ENCODE results near the gene TNFRSF21.
"Not testable (repeated sequence)": the region's sequence is repeated elsewhere in the genome, so short reads cannot be mapped to it uniquely, and the experiment has no call there.

TNFRSF21 gene

DNA sequence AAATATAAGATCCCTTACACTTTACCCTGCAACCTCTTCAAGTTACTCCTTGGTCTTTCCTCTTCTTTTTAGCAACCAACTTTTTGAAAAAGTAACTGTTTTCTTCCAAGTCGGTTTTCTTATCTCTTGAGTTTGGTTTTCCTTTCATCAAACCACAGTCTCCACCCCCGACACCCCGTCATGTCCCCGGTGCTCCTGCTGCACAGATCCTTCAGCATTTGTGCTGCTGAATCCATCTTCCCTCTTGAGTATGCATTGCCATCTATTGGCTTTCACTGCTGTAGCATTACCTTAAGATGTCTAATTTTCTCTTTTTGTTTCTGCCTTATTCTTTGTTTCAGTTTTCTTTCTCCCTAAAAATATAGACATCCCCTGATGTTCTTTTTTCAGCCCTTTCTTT, 11.9 kb upstream of the TNFRSF21 start:
- no peak for DNase-seq (ENCODE audit: low read depth)

GRCh38 chr6:47319867-47320266, 10.2 kb upstream of the TNFRSF21 start:
- no peak for DNase-seq (ENCODE audit: low read depth)

DNA sequence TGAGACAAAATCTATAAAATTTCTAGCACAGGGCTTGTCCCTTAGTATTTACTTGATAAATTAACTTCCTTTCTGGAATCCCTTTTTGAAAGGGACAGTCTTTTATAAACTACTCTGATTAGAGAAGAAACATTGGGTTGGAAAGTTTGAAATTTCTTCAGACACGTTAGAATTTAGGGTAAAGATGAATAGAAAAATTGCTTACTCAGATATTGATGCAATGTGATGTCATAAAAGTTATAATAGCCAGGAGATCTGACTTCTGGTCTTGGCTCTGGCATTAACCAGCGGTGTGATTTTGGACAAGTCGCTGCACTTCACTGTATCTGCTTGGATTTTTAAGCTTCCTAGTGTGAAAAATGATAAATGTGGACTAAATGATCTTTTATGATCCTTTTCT, 9.7 kb upstream of the TNFRSF21 start:
- DNase-seq (ENCODE audit: low read depth), result no peak

DNA sequence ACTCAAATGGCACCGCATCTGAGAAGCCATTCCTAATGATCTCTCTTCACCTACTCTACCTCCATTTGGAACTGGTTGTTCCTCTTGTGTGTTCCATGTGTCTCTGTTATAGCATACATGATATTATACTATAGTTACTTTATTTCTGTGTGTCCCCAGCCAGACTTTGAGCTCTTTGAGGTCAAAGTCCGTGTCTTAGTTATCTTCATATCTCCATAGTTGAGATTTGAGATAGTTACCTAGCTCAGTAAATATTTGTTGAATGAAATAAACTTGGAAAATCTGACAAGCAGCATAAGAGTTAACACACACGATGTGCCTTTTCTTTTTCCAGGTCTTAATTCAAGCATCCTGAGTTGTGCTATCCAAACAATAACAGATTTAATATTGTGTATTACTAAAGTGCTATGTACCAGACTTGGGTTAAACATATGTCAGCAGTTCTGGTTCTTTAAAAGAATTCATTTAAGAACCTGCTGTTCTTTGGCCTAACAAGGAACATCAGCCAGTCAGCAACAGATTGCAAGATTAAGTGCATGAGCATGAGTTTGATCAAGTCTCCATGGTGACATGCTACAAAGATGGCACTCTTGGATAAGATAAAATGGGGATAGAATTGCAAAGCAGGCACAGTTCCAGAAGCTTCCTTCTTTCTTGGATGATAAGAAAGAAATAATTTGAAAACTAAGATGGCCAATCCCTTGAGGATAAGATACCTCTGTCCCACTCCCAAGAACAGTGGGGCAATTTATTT, 8.7 kb upstream of the TNFRSF21 start:
- no peak for DNase-seq (ENCODE audit: low read depth)

DNA sequence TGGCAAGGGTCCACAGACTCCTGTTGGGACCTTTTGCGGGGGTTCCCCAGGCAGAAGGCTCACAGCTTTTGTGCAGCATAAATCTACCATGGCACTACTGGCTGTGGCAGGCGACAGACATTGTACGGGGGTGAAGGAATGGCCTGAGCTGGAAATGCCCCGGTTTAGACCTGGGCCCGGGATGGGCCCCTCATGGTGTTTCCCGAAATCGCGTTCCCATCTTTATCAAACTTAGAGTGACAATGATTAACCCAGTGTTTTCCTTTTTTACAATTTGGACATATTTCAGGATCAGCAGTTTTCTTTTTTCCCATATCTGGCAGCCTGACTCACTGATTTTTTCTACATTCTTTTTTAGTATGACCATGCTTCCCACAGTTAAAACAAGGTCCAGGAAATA, 5.5 kb upstream of the TNFRSF21 start:
- not testable (repeated sequence) for DNase-seq (ENCODE audit: low read depth)

DNA sequence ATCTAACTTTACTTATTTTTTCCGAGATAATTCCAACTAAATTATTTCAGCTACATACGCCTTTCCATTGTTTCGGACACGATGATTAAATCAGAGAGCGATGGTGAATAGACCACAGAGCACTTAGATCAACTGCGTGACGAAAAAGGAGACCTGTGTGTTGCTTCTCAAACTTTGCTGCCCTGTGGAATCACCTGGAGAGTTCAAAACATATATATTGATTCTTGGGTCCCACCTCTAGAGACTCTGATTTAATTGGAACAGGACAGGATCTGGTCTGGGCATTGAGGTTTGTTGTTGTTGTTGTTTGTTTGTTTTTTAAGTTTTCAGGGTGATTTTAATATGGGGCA, 401 bp upstream of the TNFRSF21 start:
- DNase-seq (ENCODE audit: low read depth), result no peak

DNA sequence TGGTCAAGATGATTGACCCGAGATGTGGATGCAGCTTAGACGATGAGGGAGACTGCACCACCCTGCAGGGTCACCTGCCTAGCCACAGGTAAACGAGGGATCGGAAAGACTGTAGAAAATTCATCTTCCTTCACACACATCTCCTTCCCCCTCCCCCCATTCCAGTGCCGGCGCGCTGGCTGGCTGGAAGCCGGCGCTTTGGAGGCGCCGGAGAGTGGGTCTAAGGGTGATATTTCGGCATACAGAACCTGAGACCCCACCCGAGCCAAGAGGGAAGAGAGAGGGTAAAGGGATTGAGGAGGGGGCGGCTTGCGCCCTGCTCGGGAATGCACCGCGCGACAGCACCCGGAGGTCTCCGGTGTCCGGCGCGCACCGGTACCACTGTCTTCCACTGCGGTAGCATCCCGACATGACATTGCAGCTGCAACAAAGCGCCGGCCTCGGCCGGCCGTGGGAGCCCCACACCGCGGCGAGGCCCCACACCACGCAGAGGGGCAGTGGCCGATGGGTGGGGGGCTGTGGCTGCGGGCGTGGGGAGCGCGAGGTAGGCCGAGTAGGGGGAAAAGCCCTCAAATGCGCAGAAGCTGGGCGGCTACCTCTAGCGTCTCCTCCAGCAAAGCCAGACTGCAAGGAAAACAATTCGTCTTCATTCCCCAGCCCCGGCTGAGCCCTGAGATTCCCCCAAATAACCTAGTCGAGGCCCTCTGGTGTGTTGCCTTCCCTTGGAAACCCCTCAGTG, 984 bp downstream of the TNFRSF21 start:
- DNase-seq (ENCODE audit: low read depth), result no peak

- no peak for DNase-seq (ENCODE audit: low read depth)
Observed at GRCh38 chr6:47308198-47308517, 1.5 kb downstream of the TNFRSF21 start.

DNA sequence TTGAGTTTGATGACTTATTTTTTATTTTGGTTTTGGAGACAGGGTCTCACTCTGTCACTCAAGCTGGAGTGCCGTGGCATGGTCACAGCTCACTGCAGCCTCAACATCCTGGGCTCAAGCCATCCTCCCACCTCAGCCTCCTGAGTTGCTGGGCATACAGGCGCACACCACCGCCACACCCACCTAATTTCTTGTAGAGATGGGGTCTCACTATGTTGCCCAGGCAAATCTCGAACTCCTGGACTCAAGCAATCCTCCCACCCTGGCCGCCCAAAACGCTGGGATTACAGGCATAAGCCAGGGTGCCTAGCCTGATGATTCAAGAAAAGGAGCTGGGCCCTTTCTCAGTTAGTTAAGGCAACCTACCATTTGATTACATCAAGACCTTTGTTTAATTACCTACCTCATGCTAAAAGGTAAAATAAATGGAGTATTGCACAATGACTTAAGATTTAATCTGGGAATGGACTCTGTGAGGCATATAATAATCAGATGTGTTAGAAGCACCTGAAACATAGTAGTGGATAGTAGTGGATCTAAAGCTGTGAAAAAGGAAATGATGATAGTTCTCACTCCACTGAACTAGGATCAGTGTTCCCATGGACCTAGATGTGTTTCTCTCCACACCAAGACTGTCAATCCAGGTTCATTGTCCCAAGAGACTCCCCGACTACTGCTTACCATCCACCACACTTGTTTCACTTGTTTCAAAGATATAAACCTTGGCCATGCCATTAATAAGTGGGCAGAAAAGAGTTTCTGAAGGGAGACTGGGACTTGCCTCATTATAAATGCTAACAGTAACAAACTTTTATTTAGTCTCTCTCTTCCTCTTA, 2.1 kb downstream of the TNFRSF21 start:
- DNase-seq (ENCODE audit: low read depth), result no peak

GRCh38 chr6:47306887-47307286, 2.8 kb downstream of the TNFRSF21 start:
- no peak for DNase-seq (ENCODE audit: low read depth)

DNA sequence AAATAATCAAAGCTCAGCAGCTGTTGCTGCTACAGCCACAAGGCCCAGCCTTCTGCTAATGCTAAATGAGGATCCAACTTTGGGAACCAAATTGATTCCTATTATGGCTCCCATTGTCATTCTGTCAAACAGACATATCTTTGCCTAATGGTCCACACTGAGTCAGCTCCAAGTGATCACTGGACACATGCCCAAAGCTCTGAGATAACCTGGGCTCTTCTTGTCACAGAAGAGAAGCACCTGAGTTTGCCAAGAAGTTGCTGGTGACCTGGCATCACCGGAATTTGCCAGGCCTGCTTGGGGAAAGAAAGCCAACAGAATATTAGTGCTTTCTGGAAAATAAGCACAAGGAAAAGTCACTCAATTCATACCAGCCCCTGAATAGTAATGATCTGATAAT, 5.8 kb downstream of the TNFRSF21 start:
- no peak for DNase-seq (ENCODE audit: low read depth)

DNA sequence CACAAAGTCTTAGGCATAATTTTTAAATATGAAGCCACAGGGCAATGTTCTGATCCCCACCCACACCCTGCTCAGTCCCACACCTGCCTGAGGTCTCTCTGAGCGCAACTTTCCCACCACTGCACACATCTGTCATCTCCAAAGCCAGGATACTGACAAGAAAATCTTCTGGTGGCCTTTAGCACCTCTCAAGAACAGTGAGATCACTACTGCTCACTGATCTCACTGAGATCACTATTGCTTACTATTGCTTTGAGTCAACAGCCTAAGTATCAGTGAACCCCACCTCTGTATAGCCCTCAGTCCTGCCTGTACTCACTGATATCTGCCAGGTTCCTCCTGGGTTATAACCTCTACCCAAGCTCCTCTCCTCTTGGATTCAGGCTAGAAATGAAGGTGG, 6.4 kb downstream of the TNFRSF21 start:
- no peak for DNase-seq (ENCODE audit: low read depth)

GRCh38 chr6:47302043-47302442, 7.7 kb downstream of the TNFRSF21 start:
- no peak for DNase-seq (ENCODE audit: low read depth)

DNA sequence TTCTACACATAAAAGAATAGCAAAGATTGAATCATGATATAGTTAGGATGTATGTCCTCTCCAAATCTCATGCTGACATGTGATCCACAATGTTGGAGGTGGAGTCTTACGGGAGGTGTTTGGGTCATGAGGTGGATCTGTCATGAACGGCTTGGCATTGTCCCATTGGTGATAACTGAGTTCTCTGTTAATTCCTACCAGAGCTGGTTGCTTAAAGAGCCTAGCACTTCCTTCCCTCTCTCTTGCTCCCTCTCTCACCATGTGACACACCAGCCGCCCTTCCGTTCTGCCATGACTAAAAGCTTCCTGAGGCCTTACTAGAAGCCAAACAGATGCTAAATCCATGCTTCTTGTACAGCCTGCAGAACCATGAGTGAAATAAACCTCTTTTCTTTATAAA, 8.3 kb downstream of the TNFRSF21 start:
- DNase-seq (ENCODE audit: low read depth), result no peak

DNA sequence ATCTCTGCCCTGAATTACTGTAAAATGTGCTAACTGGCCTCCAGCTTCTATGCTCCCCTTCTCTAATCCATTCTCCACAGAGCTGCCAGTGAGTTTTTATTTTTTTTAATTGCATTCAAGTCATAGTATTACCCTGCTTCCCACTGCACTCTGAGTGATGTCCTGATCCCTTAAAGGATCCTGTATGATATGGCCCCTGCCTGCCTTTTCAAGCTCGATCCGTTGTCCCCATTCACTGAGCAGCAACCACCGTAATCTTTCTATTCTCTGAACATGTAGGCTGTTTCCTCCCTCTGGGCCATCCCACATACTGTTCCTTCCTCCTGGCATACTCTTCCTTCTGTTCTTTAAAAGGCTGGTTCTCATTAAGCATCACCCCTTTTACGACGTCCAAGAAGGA, 9.3 kb downstream of the TNFRSF21 start:
- no peak for DNase-seq (ENCODE audit: low read depth)

DNA sequence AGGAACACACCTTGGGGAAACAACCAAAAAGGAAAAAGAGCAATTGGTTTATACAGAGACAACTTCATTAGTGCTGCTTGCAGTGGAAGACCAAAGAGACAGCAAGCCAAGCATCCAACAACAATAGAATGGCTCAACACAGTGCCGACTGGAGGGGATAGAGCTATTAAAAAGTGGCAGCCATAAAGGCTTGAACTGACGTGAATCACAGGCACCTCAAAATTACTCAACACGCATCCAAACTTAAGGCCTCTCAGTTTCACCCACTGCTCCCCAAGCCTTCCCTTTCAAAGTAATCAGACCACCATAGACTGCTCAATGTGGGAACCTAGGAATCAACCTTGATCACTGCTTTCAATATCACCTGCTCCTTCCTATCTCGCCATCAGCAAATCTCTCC, 9.7 kb downstream of the TNFRSF21 start:
- no peak for DNase-seq (ENCODE audit: low read depth)

DNA sequence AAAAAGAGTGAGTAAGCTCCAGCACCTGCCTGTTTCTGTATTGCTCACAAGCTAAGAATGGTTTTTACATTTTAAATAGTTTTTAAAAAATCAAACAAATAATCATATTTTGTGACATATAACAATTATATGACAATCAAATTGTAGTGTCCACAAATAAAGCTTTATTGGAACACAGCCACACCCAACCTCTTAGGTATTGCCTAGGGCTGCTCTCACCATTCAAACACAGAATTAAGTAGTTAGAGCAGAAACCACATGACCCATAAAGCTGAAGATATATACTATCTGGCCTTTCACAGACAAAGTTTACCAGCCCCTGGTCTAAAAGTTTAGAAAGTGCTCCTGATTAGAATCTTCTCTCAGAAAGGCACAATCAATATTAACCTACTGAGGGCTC, 11.2 kb downstream of the TNFRSF21 start:
- no peak for DNase-seq (ENCODE audit: low read depth)

GRCh38 chr6:47294990-47295389, 14.7 kb downstream of the TNFRSF21 start:
- DNase-seq (ENCODE audit: low read depth), result no peak

GRCh38 chr6:47292944-47293343, 16.8 kb downstream of the TNFRSF21 start:
- no peak for DNase-seq (ENCODE audit: low read depth)

DNA sequence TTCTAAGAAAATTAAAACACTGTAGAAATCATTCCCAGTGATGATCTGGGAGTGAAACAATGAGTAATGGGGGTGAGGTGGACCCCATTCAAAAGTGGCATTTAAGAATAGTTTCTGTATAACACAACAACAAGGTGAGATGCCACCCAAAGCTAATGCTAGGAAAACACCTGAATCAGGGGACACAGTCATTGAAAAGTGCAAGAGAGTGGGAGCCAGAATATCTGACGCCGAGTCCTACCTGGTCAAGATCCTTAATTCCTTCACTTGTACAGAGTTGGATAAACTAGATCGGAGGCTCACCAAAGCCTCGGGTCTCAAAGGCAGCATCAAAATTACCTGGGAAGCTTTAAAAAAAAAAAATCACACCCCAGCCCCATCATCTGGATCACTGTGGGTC, 17.7 kb downstream of the TNFRSF21 start:
- DNase-seq (ENCODE audit: low read depth), result no peak

GRCh38 chr6:47290124-47290834, 19.4 kb downstream of the TNFRSF21 start:
- DNase-seq (ENCODE audit: low read depth), result no peak

DNA sequence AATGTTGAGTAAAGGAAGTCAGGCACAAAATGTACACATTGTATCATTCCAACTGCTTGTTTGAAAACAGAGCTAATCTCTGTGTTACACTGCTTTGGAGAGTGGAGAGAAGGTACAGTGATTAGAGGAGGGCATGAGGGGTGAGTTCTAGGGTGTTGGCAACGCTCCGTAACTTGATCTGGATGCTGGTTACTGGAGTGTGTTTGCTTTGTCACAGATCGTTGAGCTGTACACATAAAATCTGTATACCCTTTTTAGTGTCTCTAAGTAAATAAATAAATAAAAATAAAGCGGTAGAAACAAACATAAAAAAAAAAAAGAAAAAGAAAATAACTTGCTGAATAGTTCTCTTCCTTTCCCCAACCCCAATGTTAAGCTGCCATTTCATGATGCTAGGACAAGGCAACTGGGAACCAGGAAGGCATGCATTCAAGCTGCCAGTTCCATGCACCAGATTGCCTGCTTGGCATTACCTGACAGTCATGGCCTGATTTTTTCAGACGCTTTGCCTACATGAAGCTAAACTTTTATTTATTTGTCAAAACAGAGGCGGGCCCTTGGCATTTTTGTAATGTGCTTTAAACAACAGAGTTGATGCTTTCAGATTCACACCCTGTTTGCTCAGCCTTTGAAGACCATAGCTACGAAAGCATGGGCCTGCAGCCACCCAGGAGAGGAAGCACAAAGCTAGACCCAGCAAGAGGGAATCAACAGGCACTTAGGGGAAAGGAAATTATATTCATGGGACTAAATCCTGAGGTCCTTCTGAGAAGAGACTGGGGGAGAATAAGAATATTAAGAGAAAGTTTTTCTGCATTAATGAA, 21.2 kb downstream of the TNFRSF21 start:
- no peak for DNase-seq (ENCODE audit: low read depth)

Measured in stimulated activated CD8-positive, alpha-beta memory T cell treated with anti-CD3 and anti-CD28 coated beads, Interleukin-4, amount 100 ng/mL, for 24 hours (primary cell).